Stimulated activated CD4-positive, alpha-beta T cell treated with anti-CD3 and anti-CD28 coated beads, Interleukin-1b, Interleukin-23, amount 100 ng/mL, for 1 hour (primary cell): ENCODE data around the gene LRRN1.
"Not testable (repeated sequence)": the region's sequence is repeated elsewhere in the genome, so short reads cannot be mapped to it uniquely, and the experiment has no call there.

Experiments
- DNase-seq, 2 donors: peaks; one replicate each; pipeline ENCODE4 v3.0.0-alpha.2; 2020; ENCODE audit warnings: low read depth in 2 of 2

LRRN1 gene

GRCh38 chr3:3813013-3813412, 13.8 kb downstream of the LRRN1 start:
- DNase-seq: no peak

- no peak for DNase-seq
These were observed 16.0 kb downstream of the LRRN1 start for GRCh38 chr3:3815206-3815605.

GRCh38 chr3:3816034-3816433, 16.8 kb downstream of the LRRN1 start:
- no peak for DNase-seq

- no peak for DNase-seq
These were observed 18.6 kb downstream of the LRRN1 start for GRCh38 chr3:3817865-3818264.

- no peak for DNase-seq
These were observed 22.5 kb downstream of the LRRN1 start for GRCh38 chr3:3821777-3822176.

GRCh38 chr3:3825035-3825434, 25.8 kb downstream of the LRRN1 start:
- DNase-seq: no peak

- DNase-seq: no peak
These were observed 27.3 kb downstream of the LRRN1 start for GRCh38 chr3:3826521-3826920.

GRCh38 chr3:3827111-3827510, 27.9 kb downstream of the LRRN1 start:
- DNase-seq: no peak

- not testable (repeated sequence) for DNase-seq
These were observed 29.2 kb downstream of the LRRN1 start for GRCh38 chr3:3828417-3828816.

- DNase-seq: no peak
These were observed 37.6 kb downstream of the LRRN1 start for GRCh38 chr3:3836845-3837244.

GRCh38 chr3:3842356-3842755, 43.1 kb downstream of the LRRN1 start:
- no peak for DNase-seq

- no peak for DNase-seq
These were observed 49.0 kb downstream of the LRRN1 start for GRCh38 chr3:3847994-3848922.

GRCh38 chr3:3848923-3849275, 49.7 kb downstream of the LRRN1 start:
- no peak for DNase-seq

GRCh38 chr3:3851621-3852323, 52.5 kb downstream of the LRRN1 start:
- DNase-seq: no peak

- no peak for DNase-seq
These were observed 54.3 kb downstream of the LRRN1 start for GRCh38 chr3:3853544-3853943.

- no peak for DNase-seq
These were observed 55.8 kb downstream of the LRRN1 start for GRCh38 chr3:3855056-3855455.

GRCh38 chr3:3860235-3860634, 61.0 kb downstream of the LRRN1 start:
- no peak for DNase-seq

- DNase-seq: no peak
These were observed 63.3 kb downstream of the LRRN1 start for GRCh38 chr3:3862534-3862933.

- DNase-seq: no peak
These were observed 76.3 kb downstream of the LRRN1 start for GRCh38 chr3:3875491-3875890.

- no peak for DNase-seq
These were observed 81.8 kb downstream of the LRRN1 start for GRCh38 chr3:3881050-3881449.

- DNase-seq: not testable (repeated sequence)
These were observed 88.1 kb downstream of the LRRN1 start for GRCh38 chr3:3887311-3887710.

- no peak for DNase-seq
These were observed 94.4 kb downstream of the LRRN1 start for GRCh38 chr3:3893590-3893989.
